DND-41 (cell line): ENCODE results near the gene RNPEPL1.

Experiments used
- CTCF ChIP-seq: IDR thresholded peaks from 2 replicates; pipeline ENCODE4 v1.5.1; 2012; ENCODE audit warnings: borderline replicate concordance, low read length, moderate library complexity, mild to moderate bottlenecking; ENCODE audit not compliant: poor library complexity, severe bottlenecking; ENCODE audit errors: extremely low read depth
- EZH2 ChIP-seq: IDR thresholded peaks from 3 replicates; pipeline ENCODE4 v1.6.1; 2012; ENCODE audit warnings: borderline replicate concordance, low read depth, mild to moderate bottlenecking, moderate library complexity, low read length, inconsistent platforms; ENCODE audit not compliant: severe bottlenecking

- TF ChIP-seq CTCF (no peak), EZH2 (no peak)
Measured at GRCh38 chr2:240611601-240612210, 43.4 kb downstream of the RNPEPL1 start.
